H9 (cell line): Measurements from ENCODE around the gene DNAJC17. TPM values are rescaled to one million over a fixed set of nuclear protein-coding genes. Genes with fewer than 3 reads are reported as not detected.

Experiments used
- DNase-seq: peaks from one replicate; pipeline ENCODE4 v3.0.0-alpha.2; 2017
- H2AFZ ChIP-seq: one replicate; pipeline ENCODE4 v1.6.1; 2013; ENCODE audit warnings: mild to moderate bottlenecking, low read length, control low read depth, moderate library complexity
- H2AK5ac ChIP-seq: 2 replicates; pipeline ENCODE4 v1.6.1; 2013; ENCODE audit warnings: low read length, control low read depth, mixed read lengths; ENCODE audit not compliant: insufficient read length
- H2BK120ac ChIP-seq: one replicate; pipeline ENCODE4 v1.6.1; 2013; ENCODE audit warnings: low read depth, mild to moderate bottlenecking, low read length, control low read depth, inconsistent platforms; ENCODE audit not compliant: poor library complexity, severe bottlenecking
- H2BK12ac ChIP-seq: 2 replicates; pipeline ENCODE4 v1.6.1; 2013; ENCODE audit warnings: low read length, control low read depth, mixed read lengths, low read depth; ENCODE audit not compliant: insufficient read length
- H2BK15ac ChIP-seq: 2 replicates; pipeline ENCODE4 v1.6.1; 2013; ENCODE audit warnings: low read depth, low read length, control low read depth
- H2BK20ac ChIP-seq: one replicate; pipeline ENCODE4 v1.6.1; 2013; ENCODE audit warnings: low read depth, mild to moderate bottlenecking, low read length, control low read depth, inconsistent platforms; ENCODE audit not compliant: poor library complexity, severe bottlenecking
- H2BK5ac ChIP-seq: 2 replicates; pipeline ENCODE4 v1.6.1; 2013; ENCODE audit warnings: low read length, control low read depth, mixed read lengths; ENCODE audit not compliant: insufficient read length
- H3K14ac ChIP-seq: 2 replicates; pipeline ENCODE4 v1.6.1; 2013; ENCODE audit warnings: low read length, control low read depth; ENCODE audit not compliant: insufficient read depth
- H3K18ac ChIP-seq: 2 replicates; pipeline ENCODE4 v1.6.1; 2013; ENCODE audit warnings: low read depth, mild to moderate bottlenecking, mixed read lengths, low read length, control low read depth; ENCODE audit not compliant: insufficient read length
- H3K23ac ChIP-seq: 2 replicates; pipeline ENCODE4 v1.6.1; 2013; ENCODE audit warnings: low read length, control low read depth, mixed read lengths, low read depth; ENCODE audit not compliant: insufficient read length
- H3K23me2 ChIP-seq: 2 replicates; pipeline ENCODE4 v1.6.1; 2013; ENCODE audit warnings: low read depth, mild to moderate bottlenecking, mixed read lengths, low read length, control low read depth; ENCODE audit not compliant: insufficient read length, poor library complexity, severe bottlenecking
- H3K27ac ChIP-seq: 2 replicates; pipeline ENCODE4 v1.5.1; 2013; ENCODE audit warnings: low read length, control low read depth, mixed read lengths, low read depth; ENCODE audit not compliant: insufficient read length
- H3K27me3 ChIP-seq: 2 replicates; pipeline ENCODE4 v1.6.1; 2013; ENCODE audit warnings: low read length, control low read depth, inconsistent platforms; ENCODE audit not compliant: insufficient read depth
- H3K4ac ChIP-seq: 2 replicates; pipeline ENCODE4 v1.6.1; 2013; ENCODE audit warnings: low read depth, mild to moderate bottlenecking, control low read depth, inconsistent platforms, low read length, moderate library complexity
- H3K4me1 ChIP-seq: 2 replicates; pipeline ENCODE4 v1.6.1; 2013; ENCODE audit warnings: low read length, control low read depth, inconsistent platforms; ENCODE audit not compliant: insufficient read depth
- H3K4me2 ChIP-seq: 2 replicates; pipeline ENCODE4 v1.6.1; 2013; ENCODE audit warnings: low read length, control low read depth, mixed read lengths; ENCODE audit not compliant: insufficient read length, insufficient read depth
- H3K56ac ChIP-seq: 2 replicates; pipeline ENCODE4 v1.6.1; 2013; ENCODE audit warnings: low read depth, mild to moderate bottlenecking, mixed read lengths, low read length, control low read depth; ENCODE audit not compliant: insufficient read length
- H3K79me1 ChIP-seq: 2 replicates; pipeline ENCODE4 v1.6.1; 2013; ENCODE audit warnings: low read depth, mild to moderate bottlenecking, moderate library complexity, low read length, control low read depth, inconsistent platforms; ENCODE audit not compliant: insufficient read depth, poor library complexity, severe bottlenecking
- H3K79me2 ChIP-seq: 2 replicates; pipeline ENCODE4 v1.6.1; 2013; ENCODE audit warnings: low read length, control low read depth, inconsistent platforms; ENCODE audit not compliant: insufficient read depth
- H3K9ac ChIP-seq: 2 replicates; pipeline ENCODE4 v1.6.1; 2013; ENCODE audit warnings: low read length, control low read depth, mixed read lengths; ENCODE audit not compliant: insufficient read length; ENCODE audit errors: extremely low read depth
- H3K9me3 ChIP-seq: one replicate; pipeline ENCODE4 v1.6.1; 2013; ENCODE audit warnings: low read depth, low read length, inconsistent platforms; ENCODE audit not compliant: control insufficient read depth
- H3T11ph ChIP-seq: one replicate; pipeline ENCODE4 v1.6.1; 2013; ENCODE audit warnings: mild to moderate bottlenecking, low read length, control low read depth, inconsistent platforms
- H4K20me1 ChIP-seq: one replicate; pipeline ENCODE4 v1.6.1; 2013; ENCODE audit not compliant: control insufficient read depth, insufficient read length, insufficient read depth
- H4K5ac ChIP-seq: 2 replicates; pipeline ENCODE4 v1.6.1; 2013; ENCODE audit warnings: low read depth, mild to moderate bottlenecking, mixed read lengths, low read length, control low read depth; ENCODE audit not compliant: insufficient read length
- H4K8ac ChIP-seq: replicated peaks from 2 replicates; pipeline ENCODE4 v1.6.1; 2013; ENCODE audit warnings: low read length, control low read depth, mixed read lengths, low read depth; ENCODE audit not compliant: insufficient read length
- H4K91ac ChIP-seq: 2 replicates; pipeline ENCODE4 v1.6.1; 2013; ENCODE audit warnings: low read depth, mild to moderate bottlenecking, moderate library complexity, mixed read lengths, low read length, control low read depth; ENCODE audit not compliant: insufficient read length
- H3K27ac Mint-ChIP-seq, 3 experiments: 2 replicates in 2 of 3; 3 replicates in 1 of 3; pipeline ENCODE4 v1.8.0; 2020 to 2021; ENCODE audit warnings: mixed read lengths in 3 of 3, mild to moderate bottlenecking in 1 of 3, moderate library complexity in 1 of 3
- H3K27me3 Mint-ChIP-seq: 2 replicates; pipeline ENCODE4 v1.8.0; 2021; ENCODE audit warnings: low read depth, mild to moderate bottlenecking, moderate library complexity, mixed read lengths
- H3K36me3 Mint-ChIP-seq, 3 experiments: 2 replicates in 2 of 3; 3 replicates in 1 of 3; pipeline ENCODE4 v1.8.0; 2020 to 2021; ENCODE audit warnings: low read depth in 3 of 3, mixed read lengths in 3 of 3; ENCODE audit not compliant: insufficient read depth in 1 of 3
- H3K4me1 Mint-ChIP-seq, 2 experiments: 2 replicates each; pipeline ENCODE4 v1.8.0; 2020; ENCODE audit warnings: mixed read lengths in 2 of 2
- H3K4me3 Mint-ChIP-seq, 2 experiments: 2 replicates in 1 of 2; 3 replicates in 1 of 2; pipeline ENCODE4 v1.8.0; 2020 to 2021; ENCODE audit warnings: mild to moderate bottlenecking in 2 of 2, mixed read lengths in 2 of 2, moderate library complexity in 1 of 2
- H3K9me3 Mint-ChIP-seq, 2 experiments: 2 replicates in 1 of 2; 3 replicates in 1 of 2; pipeline ENCODE4 v1.8.0; 2020; ENCODE audit warnings: mild to moderate bottlenecking in 2 of 2, mixed read lengths in 2 of 2, moderate library complexity in 1 of 2
- CTCF ChIP-seq: fragments of 200-600 bp; sonication (generic); conservative IDR thresholded peaks from 3 replicates; pipeline ENCODE4 v1.8.0; 2021; ENCODE audit warnings: antibody characterized with exemption, mild to moderate bottlenecking
- WGBS: extraction: QIAGEN DNeasy Blood & Tissue Kit; methylation state at CpG from one replicate; pipeline ENCODE4 v1.1.7; 2013; ENCODE audit warnings: missing lambda C conversion rate, low lambda C conversion rate, mixed read lengths; ENCODE audit not compliant: insufficient read length; ENCODE audit errors: extremely low coverage; 5-methylcytosine and 5-hydroxymethylcytosine counted together
- total RNA-seq: library from RNA; stranded (reverse); gene quantifications from 2 replicates; pipeline ENCODE4 v1.2.1, GENCODE V29; 2021

DNAJC17 gene
- total RNA-seq, 1 experiment from 2014 or later: 38.3 TPM

- Histone ChIP-seq H3K27ac (no peak overlapping the region), H4K20me1 (no peaks in the 10 kb centered on the region), H3K23me2 (no peaks in the 10 kb centered on the region), H2BK120ac (no peak overlapping the region), H3K9ac (no peak overlapping the region), H3K18ac (no peak overlapping the region), H2BK15ac (no peak overlapping the region), H3K56ac (no peak overlapping the region), H2BK20ac (no peak overlapping the region), H4K8ac (no peak overlapping the region), H2BK5ac (no peak overlapping the region), H3T11ph (no peak overlapping the region), H3K4me1 (no peaks in the 10 kb centered on the region), H4K91ac (no peak overlapping the region), H3K4me2 (no peak overlapping the region), H3K23ac (no peak overlapping the region), H2AK5ac (no peak overlapping the region), H2AFZ (no peak overlapping the region), H3K79me1 (no peaks in the 10 kb centered on the region), H3K4ac (no peak overlapping the region), H4K5ac (no peak overlapping the region), H2BK12ac (no peak overlapping the region), H3K9me3 (no peaks in the 10 kb centered on the region), H3K79me2 (no peaks in the 10 kb centered on the region), H3K27me3 (no peaks in the 10 kb centered on the region), H3K14ac (no peak overlapping the region)
- DNase-seq: no peak
- Mint-ChIP-seq H3K4me3 (no peak overlapping the region), H3K27me3 (no peaks in the 10 kb centered on the region), H3K9me3 (no peaks in the 10 kb centered on the region), H3K36me3 (peaks cover 9 to 49% (median 36%) of the 10 kb centered on the region in 3 experiments; a peak in 6 of 7 replicates), H3K4me1 (no peaks in the 10 kb centered on the region), H3K27ac (peak overlapping the region in 1 of 3 experiments; percentile 7; a peak in 2 of 7 replicates)
- WGBS: no CpG with 5 or more reads among the region's 4 CpGs
- TF ChIP-seq CTCF: no peak
Measured at GRCh38 chr15:40722354-40722753, 84.9 kb downstream of the DNAJC17 start.
